Right atrium auricular region (tissue), 2 donors: ENCODE results near the gene TENM4. TPM values are rescaled to one million over a fixed set of nuclear protein-coding genes. Genes with fewer than 3 reads are reported as not detected.

Experiments
- DNase-seq: peaks from one replicate; pipeline ENCODE4 v3.0.0-alpha.2; 2019; ENCODE audit warnings: low spot score
- H3K27ac ChIP-seq, 2 donors: fragments of 200-600 bp; sonication (generic); 1 replicate in 1 of 2; 2 replicates in 1 of 2; pipeline ENCODE4 v1.5.1; 2016 to 2019
- H3K27me3 ChIP-seq, 2 donors: fragments of 200-600 bp; sonication (generic); one replicate each; pipeline versions ENCODE4 v1.5.1 to v1.6.0; 2017 to 2019
- H3K36me3 ChIP-seq: fragments of 200-600 bp; sonication (generic); one replicate; pipeline ENCODE4 v1.5.1; 2016
- H3K4me1 ChIP-seq, 2 donors: fragments of 200-600 bp; sonication (generic); one replicate each; pipeline versions ENCODE4 v1.5.1 to v1.6.0; 2017 to 2019
- H3K4me3 ChIP-seq, 2 donors: fragments of 200-600 bp; sonication (generic); 1 replicate in 1 of 2; 2 replicates in 1 of 2; pipeline ENCODE4 v1.5.1; 2017 to 2019; ENCODE audit warnings: mild to moderate bottlenecking in 1 of 2, moderate library complexity in 1 of 2
- H3K9me3 ChIP-seq, 2 donors: fragments of 200-600 bp; sonication (generic); one replicate each; pipeline ENCODE4 v1.5.1; 2019
- total RNA-seq, 2 donors: library from RNA; depleted of rRNA; stranded (reverse); fragments of >200 nt; gene quantifications; one replicate each; pipeline ENCODE4 v1.1.0, GENCODE V29; 2016
- TF ChIP-seq, protein P1 (sequence below), 2 donors: fragments of 200-600 bp; sonication (generic); IDR thresholded peaks; one replicate each; pipeline ENCODE4 v1.5.1; 2019; ENCODE audit warnings: antibody characterized with exemption in 2 of 2

Gene TENM4
- total RNA-seq, 2 donors from 2014 or later = 0.30 to 0.98 TPM

DNA sequence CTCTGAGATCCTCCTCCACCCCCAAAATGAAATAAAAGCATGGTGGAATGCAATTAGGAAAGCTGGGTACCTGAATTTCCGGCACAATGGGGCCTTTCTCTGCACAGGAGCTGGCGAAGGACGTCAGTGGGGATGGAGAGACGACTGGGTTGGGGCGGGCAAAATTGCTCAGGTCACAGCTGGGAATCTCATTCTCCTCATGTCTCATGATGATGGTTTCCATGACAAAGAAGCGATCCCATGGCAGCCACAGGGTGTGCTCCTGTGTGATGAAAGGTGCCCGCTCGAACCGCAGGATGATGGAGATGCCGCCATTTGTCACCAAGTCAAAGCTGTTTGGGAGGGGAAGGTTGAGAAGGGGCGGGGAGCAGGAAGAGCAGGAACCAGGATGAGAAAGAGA lies 708.6 kb downstream of the TENM4 start:
- Histone ChIP-seq H3K27me3 (no peaks in the 10 kb centered on the region), H3K36me3 (no peaks in the 10 kb centered on the region), H3K4me1 (no peaks in the 10 kb centered on the region), H3K9me3 (no peaks in the 10 kb centered on the region), H3K4me3 (no peak overlapping the region), H3K27ac (no peak overlapping the region)
- TF ChIP-seq, protein P1, sequence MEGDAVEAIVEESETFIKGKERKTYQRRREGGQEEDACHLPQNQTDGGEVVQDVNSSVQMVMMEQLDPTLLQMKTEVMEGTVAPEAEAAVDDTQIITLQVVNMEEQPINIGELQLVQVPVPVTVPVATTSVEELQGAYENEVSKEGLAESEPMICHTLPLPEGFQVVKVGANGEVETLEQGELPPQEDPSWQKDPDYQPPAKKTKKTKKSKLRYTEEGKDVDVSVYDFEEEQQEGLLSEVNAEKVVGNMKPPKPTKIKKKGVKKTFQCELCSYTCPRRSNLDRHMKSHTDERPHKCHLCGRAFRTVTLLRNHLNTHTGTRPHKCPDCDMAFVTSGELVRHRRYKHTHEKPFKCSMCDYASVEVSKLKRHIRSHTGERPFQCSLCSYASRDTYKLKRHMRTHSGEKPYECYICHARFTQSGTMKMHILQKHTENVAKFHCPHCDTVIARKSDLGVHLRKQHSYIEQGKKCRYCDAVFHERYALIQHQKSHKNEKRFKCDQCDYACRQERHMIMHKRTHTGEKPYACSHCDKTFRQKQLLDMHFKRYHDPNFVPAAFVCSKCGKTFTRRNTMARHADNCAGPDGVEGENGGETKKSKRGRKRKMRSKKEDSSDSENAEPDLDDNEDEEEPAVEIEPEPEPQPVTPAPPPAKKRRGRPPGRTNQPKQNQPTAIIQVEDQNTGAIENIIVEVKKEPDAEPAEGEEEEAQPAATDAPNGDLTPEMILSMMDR (IDR thresholded peaks at IDR 0.05) = no peak
- no peak for DNase-seq

DNA sequence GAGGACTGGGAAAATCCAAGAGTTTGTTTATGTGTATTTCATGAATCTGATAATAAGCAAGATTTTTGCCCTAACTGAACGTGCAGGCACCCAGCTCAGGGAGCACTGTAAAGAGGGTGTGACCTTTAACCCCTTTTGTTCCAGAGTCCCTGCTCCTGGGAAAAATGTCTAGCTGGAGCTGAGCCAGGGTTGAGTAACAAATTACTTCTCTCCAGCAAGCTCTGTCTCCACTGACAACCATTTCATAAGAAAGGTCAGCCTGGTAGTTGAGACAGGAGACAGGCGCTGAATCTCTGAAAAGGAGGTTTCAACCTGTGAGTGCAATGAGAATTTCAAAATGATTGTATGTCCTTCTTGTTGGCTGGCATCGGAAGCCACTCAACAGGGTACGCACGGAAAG lies 709.8 kb downstream of the TENM4 start:
- TF ChIP-seq, protein P1 (IDR thresholded peaks at IDR 0.05) = no peak
- Histone ChIP-seq H3K9me3 (no peaks in the 10 kb centered on the region), H3K4me1 (no peaks in the 10 kb centered on the region), H3K4me3 (no peak overlapping the region), H3K27me3 (no peaks in the 10 kb centered on the region), H3K27ac (no peak overlapping the region), H3K36me3 (no peaks in the 10 kb centered on the region)
- no peak for DNase-seq

DNA sequence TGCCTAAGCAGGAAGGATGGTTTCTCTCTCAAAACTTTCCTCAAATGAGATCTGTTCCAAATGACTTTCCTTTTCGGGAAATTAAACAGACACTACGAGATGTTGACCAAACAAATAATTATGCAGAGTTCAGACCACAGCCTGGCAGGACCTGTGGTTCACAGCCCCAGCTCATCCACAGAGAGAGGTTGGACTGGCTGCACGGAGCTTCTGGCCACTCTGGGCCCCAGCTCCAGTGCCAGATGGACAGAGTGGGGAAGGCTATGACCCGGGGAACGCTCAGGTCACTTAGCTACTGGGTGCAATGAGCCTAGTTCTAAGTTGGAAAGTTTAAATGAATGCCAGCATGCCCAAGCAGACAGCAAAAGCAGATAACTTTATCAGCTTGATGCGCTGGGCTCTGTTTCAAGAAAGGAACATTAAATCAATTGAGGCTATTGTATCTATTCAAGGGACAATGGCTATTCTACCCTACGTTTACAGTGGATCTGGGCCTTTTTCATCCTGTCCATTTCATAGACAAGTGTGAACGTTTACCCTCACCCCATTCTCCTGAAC lies 710.5 kb downstream of the TENM4 start:
- no peak overlapping the region for H3K4me3 ChIP-seq
- H3K27ac ChIP-seq = no peak overlapping the region
- DNase-seq = no peak
- TF ChIP-seq, protein P1 (IDR thresholded peaks at IDR 0.05) = no peak
- no peaks in the 10 kb centered on the region for H3K4me1 ChIP-seq
- H3K27me3 ChIP-seq = no peaks in the 10 kb centered on the region
- H3K9me3 ChIP-seq = no peaks in the 10 kb centered on the region
- H3K36me3 ChIP-seq = no peaks in the 10 kb centered on the region

DNA sequence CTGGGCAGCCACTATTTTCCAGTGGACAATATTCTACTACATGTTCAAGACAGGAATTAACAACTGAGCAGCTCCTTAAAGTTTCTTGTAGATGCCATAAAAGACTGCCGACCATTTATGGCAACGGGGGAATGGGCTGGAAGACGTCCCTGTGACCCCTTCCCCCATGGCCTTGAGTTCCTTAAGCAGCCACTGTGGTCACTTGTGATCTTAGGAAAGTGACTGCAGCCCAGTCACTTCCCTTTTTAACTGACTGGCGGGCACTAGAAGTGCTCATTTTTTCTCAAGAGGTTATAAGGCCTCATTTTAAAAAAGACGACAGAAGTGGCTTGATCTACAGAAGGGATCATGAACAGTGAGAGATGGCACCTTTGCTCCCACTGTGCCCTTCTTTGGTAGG lies 713.0 kb downstream of the TENM4 start:
- Histone ChIP-seq H3K4me1 (no peaks in the 10 kb centered on the region), H3K27ac (no peak overlapping the region), H3K4me3 (no peak overlapping the region), H3K9me3 (no peaks in the 10 kb centered on the region), H3K27me3 (no peaks in the 10 kb centered on the region), H3K36me3 (no peaks in the 10 kb centered on the region)
- no peak for DNase-seq
- TF ChIP-seq, protein P1 (IDR thresholded peaks at IDR 0.05) = no peak

DNA sequence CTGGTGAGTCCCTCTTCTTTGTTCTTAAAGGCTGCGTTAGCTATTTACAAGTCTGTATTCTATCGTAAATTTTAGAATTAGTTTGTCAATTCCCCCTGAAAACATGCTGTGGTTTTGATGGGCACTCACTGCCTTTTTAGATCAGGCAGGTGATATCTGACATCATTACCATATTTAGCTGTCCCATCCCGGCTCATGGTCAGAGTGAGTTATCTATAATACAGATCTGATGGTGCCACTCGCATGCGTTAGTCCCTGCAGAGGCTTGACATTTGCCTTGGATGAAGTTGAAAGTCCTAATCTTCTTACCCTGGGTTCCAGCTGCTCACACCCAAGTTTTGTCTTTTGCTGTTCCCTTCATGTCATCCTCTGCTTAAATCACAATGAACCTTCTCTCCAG lies 715.6 kb downstream of the TENM4 start:
- H3K9me3 ChIP-seq = no peaks in the 10 kb centered on the region
- no peak overlapping the region for H3K4me3 ChIP-seq
- no peaks in the 10 kb centered on the region for H3K36me3 ChIP-seq
- no peaks in the 10 kb centered on the region for H3K27me3 ChIP-seq
- TF ChIP-seq, protein P1 (IDR thresholded peaks at IDR 0.05) = no peak
- DNase-seq = no peak
- H3K27ac ChIP-seq = no peak overlapping the region
- no peaks in the 10 kb centered on the region for H3K4me1 ChIP-seq

DNA sequence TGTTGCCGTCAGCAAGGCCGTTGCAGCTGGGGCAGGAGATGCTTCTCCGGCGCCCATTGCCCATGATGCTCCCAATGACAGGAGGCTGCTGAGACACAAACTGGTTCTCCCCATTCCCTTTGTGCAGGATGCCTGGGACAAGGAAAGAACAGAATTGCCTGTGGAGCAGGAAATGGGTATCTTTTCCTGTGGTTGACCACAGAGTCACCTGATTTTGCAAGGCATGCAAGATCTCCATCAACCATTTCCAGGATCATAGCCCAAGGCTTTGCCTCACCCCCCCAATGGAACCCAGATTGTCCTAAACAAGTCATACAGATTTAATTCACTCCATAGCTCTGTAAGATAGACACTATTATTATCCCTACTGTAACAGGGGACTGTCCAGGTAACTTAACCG lies 718.0 kb downstream of the TENM4 start:
- no peak for DNase-seq
- H3K9me3 ChIP-seq = no peaks in the 10 kb centered on the region
- TF ChIP-seq, protein P1 (IDR thresholded peaks at IDR 0.05) = no peak
- H3K4me1 ChIP-seq = no peaks in the 10 kb centered on the region
- H3K36me3 ChIP-seq = no peaks in the 10 kb centered on the region
- no peak overlapping the region for H3K4me3 ChIP-seq
- no peaks in the 10 kb centered on the region for H3K27me3 ChIP-seq
- no peak overlapping the region for H3K27ac ChIP-seq
